ENCODE data around the gene COMP. TPM values are rescaled to one million over a fixed set of nuclear protein-coding genes. Genes with fewer than 3 reads are reported as not detected.

The COMP gene
- total and polyA plus RNA-seq, 10 of the 15 experiments (the other 5 are each of a cell fraction or from before 2014, with no cell fraction given) = 0.17 TPM; not detected in 9

- Histone ChIP-seq H2AFZ (ENCODE audit: control insufficient read depth, low read depth, low read length) (no peak overlapping the region), H3K9me3 (replicated peaks; ENCODE audit: control insufficient read depth, insufficient read depth, low read length) (no peaks in the 10 kb centered on the region; the same call in 2 of the 3 replicates), H3K36me3 (ENCODE audit: control insufficient read depth in 2 of 2, insufficient read depth in 2 of 2, low read length in 1 of 2) (no peaks in the 10 kb centered on the region), H3K4me2 (ENCODE audit: control insufficient read depth, insufficient read depth) (no peak overlapping the region), H4K20me1 (ENCODE audit: control insufficient read depth, insufficient read depth) (no peaks in the 10 kb centered on the region), H3K27me3 (replicated peaks in 1 of 2; ENCODE audit: control insufficient read depth in 2 of 2, insufficient read depth in 2 of 2, low read length in 1 of 2) (no peaks in the 10 kb centered on the region; a peak in 1 of 4 replicates), H3K79me2 (ENCODE audit: control insufficient read depth, insufficient read depth, low read length) (no peaks in the 10 kb centered on the region), H3K4me3 (no peak overlapping the region), H3K27ac (ENCODE audit: control insufficient read depth, insufficient read depth) (no peak overlapping the region), H3K4me1 (ENCODE audit: control insufficient read depth, insufficient read depth, low read length) (no peaks in the 10 kb centered on the region), H3K9ac (ENCODE audit: control insufficient read depth, insufficient read depth, low read length) (no peak overlapping the region)
- CTCF ChIA-PET = no interaction called here
- RAD21 ChIA-PET (ENCODE audit: unreplicated experiment) = no interaction called here
- FAIRE-seq = no peak
- no peak for DNase-seq (ENCODE audit: low read depth, low spot score)
- POLR2A ChIA-PET = no interaction called here
- SMC1A ChIA-PET (ENCODE audit: uncharacterized antibody, unreplicated experiment) = no interaction called here
- 30% methylated on average over 8 of the region's 8 CpGs for WGBS (ENCODE audit: insufficient coverage, insufficient replicate concordance, low lambda C conversion rate, missing lambda C conversion rate)
- BruUV-seq (replicated peaks) = no TSS peak
- no peak for ATAC-seq
- in situ Hi-C loops (cut with MboI) = no loop called here
- intact Hi-C loops (cut with micrococcal nuclease; ENCODE audit: unreplicated experiment) = no loop called here
- TF ChIP-seq BCL3 (IDR thresholded peaks at IDR 0.05; ENCODE audit: borderline replicate concordance, insufficient read depth, low read depth, low read length, poor library complexity, severe bottlenecking) (no peak), TAF1 (IDR thresholded peaks at IDR 0.05; ENCODE audit: borderline replicate concordance, low read depth, low read length) (no peak), IRF3 (IDR thresholded peaks at IDR 0.05) (no peak), HDAC6 (IDR thresholded peaks at IDR 0.05; ENCODE audit: unreplicated experiment) (no peak), HDAC2 (IDR thresholded peaks at IDR 0.05) (no peak), ZNF622 (IDR thresholded peaks at IDR 0.05) (no peak), SMC3 (IDR thresholded peaks at IDR 0.05; ENCODE audit: borderline replicate concordance, low read length) (no peak), FOXM1 (IDR thresholded peaks at IDR 0.05; ENCODE audit: low read depth, low read length) (no peak), JUND (IDR thresholded peaks at IDR 0.05; ENCODE audit: low read depth, low read length) (no peak), CREM (IDR thresholded peaks at IDR 0.05; ENCODE audit: low read depth) (no peak), TCF7 (IDR thresholded peaks at IDR 0.05; ENCODE audit: borderline replicate concordance) (no peak), SIX5 (IDR thresholded peaks at IDR 0.05; ENCODE audit: low read depth, low read length, severe bottlenecking) (no peak), FOXK2 (IDR thresholded peaks at IDR 0.05) (no peak)
These were observed 13.5 kb upstream of the COMP start for GRCh38 chr19:18804643-18805042.

All from GM12878 (cell line).